OCI-LY3 (cell line): ENCODE data around the gene NTNG1.

Source experiments
- EZH2phosphoT487 ChIP-seq: fragments of 200-600 bp; shearing (Covaris generic); IDR thresholded peaks from 2 replicates; pipeline ENCODE4 v1.6.1; 2018; ENCODE audit warnings: antibody characterized with exemption, mixed run types, low read depth
- TF ChIP-seq, protein P1 (sequence below): fragments of 200-600, 300-600 bp; sonication (generic); IDR thresholded peaks from 2 replicates; pipeline ENCODE4 v1.5.1; 2014; ENCODE audit warnings: antibody characterized with exemption, low read length, low read depth

GRCh38 chr1:107486349-107486748 lies 345.5 kb downstream of the NTNG1 start:
- TF ChIP-seq, protein P1, sequence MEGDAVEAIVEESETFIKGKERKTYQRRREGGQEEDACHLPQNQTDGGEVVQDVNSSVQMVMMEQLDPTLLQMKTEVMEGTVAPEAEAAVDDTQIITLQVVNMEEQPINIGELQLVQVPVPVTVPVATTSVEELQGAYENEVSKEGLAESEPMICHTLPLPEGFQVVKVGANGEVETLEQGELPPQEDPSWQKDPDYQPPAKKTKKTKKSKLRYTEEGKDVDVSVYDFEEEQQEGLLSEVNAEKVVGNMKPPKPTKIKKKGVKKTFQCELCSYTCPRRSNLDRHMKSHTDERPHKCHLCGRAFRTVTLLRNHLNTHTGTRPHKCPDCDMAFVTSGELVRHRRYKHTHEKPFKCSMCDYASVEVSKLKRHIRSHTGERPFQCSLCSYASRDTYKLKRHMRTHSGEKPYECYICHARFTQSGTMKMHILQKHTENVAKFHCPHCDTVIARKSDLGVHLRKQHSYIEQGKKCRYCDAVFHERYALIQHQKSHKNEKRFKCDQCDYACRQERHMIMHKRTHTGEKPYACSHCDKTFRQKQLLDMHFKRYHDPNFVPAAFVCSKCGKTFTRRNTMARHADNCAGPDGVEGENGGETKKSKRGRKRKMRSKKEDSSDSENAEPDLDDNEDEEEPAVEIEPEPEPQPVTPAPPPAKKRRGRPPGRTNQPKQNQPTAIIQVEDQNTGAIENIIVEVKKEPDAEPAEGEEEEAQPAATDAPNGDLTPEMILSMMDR, result no peak
- no peak for TF ChIP-seq EZH2phosphoT487
